HG03060 (cell line): ENCODE measurements around the gene TTYH3.
"Not testable (repeated sequence)": the region's sequence is repeated elsewhere in the genome, so short reads cannot be mapped to it uniquely, and the experiment has no call there.

Experiments
- ATAC-seq: cut with Tn5 transposase; IDR thresholded peaks from one replicate; pipeline ENCODE4 v1.9.1; 2021; ENCODE audit warnings: low read depth, moderate number of reproducible peaks; ENCODE audit not compliant: unreplicated experiment

Gene TTYH3

GRCh38 chr7:2661602-2662272, 30.0 kb downstream of the TTYH3 start:
- ATAC-seq = no peak

DNA sequence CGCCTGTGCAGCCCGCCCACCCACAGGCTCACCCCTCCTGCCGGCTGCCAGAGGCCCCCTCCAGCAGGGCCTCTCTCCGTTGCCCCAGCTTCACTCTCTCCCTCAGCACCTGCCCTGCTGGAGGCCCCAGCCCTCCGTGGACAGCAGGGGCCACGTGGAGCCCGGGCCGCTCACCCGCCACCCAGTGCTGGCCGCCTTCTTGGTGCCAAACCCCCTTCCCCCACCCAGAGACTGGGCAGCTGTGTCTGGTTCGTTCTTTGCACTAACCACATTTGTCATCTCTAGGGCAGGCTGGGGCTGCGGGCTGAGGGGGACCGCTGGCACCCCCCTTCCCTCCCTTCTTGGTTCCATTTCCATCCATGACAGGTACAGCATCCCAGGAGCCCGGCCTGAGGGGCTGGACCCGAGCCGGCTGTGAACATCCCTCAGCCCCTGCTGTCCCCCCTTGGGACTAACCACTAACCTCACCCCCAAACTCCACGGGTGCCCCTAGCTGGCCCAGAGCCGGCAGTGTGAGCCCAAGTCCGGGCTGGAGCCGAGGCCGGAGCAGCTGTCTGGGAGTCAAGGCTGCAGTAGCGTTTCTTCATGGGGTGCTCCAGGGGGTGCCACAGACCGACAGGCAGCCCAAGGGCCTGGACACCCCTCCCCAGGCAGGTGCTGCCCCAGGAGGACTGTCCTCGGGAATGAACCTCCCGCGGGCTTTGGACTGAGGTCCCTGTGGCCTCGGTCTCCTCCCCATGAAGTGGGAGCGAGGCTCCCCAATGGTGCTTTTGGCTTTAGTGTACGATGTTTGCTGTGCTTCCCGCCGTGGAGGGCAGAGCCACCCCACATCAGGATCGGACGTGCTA, 30.7 kb downstream of the TTYH3 start:
- no peak for ATAC-seq

- no peak for ATAC-seq
These were observed 31.5 kb downstream of the TTYH3 start for GRCh38 chr7:2663121-2663886.

DNA sequence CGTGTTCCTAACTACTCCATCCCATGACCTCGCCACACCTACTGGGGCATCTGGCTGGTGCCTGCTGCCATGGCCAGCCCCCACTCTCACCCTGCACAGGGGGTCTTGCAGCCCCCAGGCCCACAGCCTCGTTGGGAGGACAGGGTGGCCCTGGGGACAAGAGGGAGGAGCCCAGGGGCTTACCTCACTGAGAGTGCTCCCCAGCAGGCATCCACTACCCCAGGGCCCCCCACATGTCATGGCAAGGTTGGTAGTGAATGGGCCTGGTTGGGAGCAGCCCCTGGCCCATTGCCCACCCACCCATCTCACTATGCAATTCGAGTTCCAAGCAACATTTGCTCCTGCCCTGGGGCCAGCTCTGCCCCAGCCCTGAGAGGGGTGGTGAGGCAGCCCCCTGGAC, 32.2 kb downstream of the TTYH3 start:
- no peak for ATAC-seq

DNA sequence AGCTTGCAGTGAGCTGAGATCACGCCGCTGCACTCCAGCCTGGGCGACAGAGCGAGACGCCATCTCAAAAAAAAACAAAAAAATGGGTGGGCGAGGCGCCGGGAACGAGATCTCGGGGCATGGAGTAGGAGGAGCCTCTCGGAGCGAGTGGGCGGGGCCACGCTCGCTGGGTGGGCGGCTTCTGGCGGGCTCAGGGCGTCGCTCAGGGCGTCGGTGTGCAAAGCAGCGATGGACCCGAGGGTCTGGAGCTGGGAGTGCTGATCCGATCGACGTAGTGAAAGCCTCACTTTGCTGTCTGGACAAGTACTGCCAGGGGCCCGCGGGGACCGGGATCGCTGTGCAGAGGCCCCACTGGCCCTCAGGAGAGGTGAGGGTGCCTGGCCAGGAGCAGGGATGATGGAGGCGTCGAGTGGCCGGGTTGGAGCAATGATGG, 33.6 kb downstream of the TTYH3 start:
- no peak for ATAC-seq

- ATAC-seq = no peak
These were observed 34.4 kb downstream of the TTYH3 start for GRCh38 chr7:2666155-2666554.

DNA sequence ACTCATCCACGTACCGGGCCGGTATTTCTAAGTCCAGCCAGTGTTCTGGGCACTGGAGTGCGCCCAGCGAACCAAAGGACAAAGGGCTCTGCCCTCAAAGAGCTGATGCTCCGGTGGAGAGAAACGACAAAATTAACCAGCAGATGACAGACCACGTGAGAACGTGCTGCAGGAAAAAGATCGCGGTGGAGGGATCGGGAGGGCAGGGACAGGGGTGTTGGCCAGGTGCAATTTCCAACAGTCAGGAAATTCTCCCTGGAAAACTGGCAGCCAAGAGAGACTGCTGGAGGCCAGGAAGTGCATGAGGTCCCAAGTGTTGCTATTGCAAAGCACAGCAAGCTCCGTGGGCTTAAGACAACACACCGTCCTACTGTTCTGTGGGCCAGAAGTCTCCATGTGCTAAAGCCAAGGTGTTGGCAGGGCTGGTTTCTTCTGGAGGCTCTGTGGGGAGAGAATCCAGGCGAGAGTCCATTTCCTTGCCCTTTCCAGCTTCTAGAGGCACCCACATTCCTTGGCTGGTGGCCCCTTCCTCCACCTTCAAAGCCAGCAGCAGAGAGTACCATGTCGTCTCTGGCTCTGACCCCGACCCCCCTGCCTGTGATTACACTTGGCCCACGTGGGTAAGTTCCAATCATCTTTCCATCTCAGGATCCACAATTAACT, 34.9 kb downstream of the TTYH3 start:
- ATAC-seq = no peak

GRCh38 chr7:2667843-2668242, 36.1 kb downstream of the TTYH3 start:
- ATAC-seq = no peak

DNA sequence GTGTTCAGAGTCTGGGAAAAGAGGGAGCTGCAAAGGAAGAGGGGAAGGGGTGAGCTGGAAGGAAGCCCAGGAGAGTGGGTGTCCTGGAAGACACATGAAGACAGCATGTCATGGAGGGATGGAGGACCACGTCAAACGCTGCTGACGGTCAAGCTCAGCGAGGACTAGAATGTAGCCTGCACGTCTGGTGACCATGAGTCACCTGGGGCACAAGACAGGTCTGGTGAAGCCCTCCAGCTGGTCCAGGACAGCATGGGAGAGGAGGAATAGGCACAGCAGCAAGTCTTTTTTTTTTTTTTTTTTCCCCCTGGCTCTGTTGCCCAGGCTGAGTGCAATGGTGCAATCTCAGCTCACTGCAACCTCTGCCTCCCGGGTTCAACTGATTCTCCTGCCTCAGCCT, 36.6 kb downstream of the TTYH3 start:
- no peak for ATAC-seq

DNA sequence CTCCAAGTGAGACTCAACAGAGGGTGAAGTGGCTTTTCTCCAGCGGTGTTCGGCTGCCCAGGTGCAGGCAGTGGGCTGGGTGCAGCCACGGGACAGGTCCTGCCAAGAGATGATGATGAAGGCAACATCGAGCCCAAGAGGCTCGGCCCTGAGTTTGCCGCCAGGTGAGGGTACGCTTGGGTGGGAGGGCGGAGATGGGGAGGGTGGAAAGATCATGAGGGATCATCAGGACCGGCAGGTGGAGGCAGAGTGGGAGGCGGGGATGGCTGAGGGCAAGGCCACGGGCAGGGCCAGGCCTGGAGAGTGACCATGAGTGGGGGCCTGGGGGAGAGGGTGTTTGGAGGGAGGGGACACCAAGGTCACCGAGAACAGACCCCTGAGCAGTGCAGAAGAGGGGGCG, 38.4 kb downstream of the TTYH3 start:
- no peak for ATAC-seq

DNA sequence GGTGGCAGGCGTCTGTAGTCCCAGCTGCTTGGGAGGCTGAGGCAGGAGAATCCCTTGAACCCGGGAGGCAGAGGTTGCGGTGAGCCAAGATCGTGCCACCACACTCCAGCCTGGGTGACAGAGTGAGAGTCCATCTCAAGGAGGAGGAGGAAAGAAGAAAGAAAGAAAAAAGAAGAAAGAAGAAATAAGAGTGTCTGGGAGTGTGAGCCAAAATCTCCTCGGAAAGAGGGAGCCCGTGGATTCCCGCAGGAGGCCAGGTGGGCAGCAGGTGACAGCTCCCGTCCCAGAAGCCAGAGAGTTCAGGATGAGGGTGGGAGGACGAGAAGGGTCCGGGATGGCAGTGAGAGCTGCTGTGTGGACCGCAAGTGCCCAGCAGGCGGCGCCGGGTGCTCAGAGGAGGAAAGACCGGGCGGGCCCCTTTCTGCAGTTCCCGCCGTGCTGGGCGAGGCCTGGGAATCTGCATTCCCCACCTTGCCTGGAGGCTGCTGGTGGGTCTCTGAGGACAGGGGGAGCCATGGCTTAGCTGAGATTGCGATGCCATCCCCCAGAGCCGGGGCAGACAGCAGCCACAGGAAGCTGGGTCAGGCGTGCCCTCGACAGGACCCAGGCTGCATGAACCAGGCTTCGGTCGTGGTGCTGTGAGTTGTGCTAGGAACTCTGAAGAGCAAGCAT, 39.1 kb downstream of the TTYH3 start:
- no peak for ATAC-seq

- ATAC-seq = not testable (repeated sequence)
These were observed 41.4 kb downstream of the TTYH3 start for GRCh38 chr7:2673214-2673613.

DNA sequence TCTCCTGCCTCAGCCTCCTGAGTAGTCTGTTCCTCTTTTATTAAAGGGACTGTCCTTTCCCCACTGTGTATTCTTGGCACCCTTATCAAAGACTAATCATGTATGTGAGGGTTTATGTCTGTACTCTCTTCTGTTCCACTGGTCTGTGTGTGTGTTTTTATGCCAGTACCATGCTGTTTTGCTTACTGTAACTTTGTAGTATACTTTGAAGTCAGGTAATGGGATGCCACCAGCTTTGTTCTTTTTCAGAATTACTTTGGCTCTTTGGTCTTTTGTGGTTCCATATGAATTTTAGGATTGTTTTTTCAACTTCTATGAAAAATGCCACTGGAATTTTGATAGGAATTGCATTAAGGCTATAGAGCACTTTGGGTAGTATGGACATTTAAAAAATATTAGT, 42.1 kb downstream of the TTYH3 start:
- ATAC-seq = no peak

DNA sequence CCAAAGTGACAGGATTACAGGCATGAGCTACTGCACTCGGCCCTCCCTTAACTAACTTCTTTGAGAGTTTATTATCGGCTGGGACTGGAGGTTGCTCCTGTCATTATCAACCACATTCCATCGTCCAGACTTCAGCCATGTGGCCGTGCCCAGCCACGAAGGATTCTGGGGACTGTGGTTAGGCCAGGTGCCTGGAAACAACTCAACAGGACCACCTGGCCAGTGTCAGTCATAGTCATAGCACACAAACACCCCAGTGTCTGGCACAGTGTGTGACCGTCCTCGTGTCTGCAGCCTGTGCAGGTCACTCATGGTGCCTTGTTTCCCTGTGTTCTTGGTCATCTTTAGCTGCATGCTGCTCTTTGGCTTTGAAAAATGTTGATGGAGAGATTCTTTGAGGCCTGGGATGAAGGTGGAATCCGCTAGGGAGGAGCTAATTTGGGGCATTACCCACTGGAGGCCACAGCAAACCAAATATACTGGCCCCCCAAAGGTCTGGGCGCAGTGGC, 43.5 kb downstream of the TTYH3 start:
- ATAC-seq = no peak

- ATAC-seq = not testable (repeated sequence)
These were observed 44.8 kb downstream of the TTYH3 start for GRCh38 chr7:2676576-2676975.

GRCh38 chr7:2678454-2678853, 46.7 kb downstream of the TTYH3 start:
- ATAC-seq = not testable (repeated sequence)

DNA sequence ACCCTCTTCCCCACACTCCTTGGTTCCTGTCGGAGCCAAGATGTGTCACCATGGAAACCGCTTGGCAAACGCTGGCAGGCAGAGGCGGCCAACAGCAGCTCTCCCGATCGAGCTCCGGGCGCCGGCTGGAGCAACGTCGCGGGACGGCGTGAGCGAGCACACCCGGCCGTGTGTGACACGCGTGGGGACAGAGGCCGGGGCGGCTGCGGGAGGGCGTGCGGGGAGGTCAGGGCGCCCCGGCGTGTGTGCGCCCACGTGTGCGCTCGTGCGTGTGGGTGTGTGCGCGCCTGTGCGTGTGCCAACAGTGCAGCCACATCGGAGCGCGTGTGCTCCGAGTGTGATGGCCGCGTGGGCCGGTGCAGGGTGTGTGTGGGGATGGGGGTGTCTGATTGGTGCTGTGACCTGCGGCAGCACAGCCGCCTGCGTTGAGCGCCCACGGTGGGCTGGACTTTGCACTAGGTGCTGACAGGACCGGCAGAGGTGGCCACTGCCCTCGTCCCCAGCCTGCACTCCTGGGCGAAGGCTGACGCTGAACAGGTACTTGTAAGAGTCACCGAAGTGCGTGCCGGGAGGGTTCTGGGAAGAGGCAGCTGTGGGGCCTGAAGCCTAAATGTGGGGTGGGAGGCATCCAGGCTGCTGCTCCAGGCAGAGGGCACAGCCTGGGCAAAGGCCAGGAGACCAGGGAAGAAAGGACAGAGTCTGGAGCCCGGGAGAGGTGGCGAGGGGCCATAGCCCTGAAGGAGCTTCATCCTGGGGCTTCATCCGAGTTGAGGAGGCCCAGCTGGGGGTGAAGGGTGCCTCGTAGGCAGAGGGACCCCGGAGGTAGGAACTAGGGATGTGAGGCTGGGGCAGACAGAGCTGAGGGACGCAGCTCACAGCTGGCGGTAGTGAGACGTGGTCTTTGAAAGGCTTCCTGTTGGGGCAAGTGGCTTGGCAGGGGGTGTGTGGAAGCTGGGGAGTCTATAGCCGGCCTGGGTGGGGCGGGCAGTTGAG, 47.6 kb downstream of the TTYH3 start:
- not testable (repeated sequence) for ATAC-seq

GRCh38 chr7:2680256-2680655, 48.5 kb downstream of the TTYH3 start:
- no peak for ATAC-seq
